Amygdala (tissue), 56 donors: Measurements from ENCODE around the gene ANKRD33.

ENCODE experiments used
- DNase-seq, 56 donors: peaks; one replicate each; lab custom pipeline; 2025; lab: John Stamatoyannopoulos, UW

The ANKRD33 gene

DNA sequence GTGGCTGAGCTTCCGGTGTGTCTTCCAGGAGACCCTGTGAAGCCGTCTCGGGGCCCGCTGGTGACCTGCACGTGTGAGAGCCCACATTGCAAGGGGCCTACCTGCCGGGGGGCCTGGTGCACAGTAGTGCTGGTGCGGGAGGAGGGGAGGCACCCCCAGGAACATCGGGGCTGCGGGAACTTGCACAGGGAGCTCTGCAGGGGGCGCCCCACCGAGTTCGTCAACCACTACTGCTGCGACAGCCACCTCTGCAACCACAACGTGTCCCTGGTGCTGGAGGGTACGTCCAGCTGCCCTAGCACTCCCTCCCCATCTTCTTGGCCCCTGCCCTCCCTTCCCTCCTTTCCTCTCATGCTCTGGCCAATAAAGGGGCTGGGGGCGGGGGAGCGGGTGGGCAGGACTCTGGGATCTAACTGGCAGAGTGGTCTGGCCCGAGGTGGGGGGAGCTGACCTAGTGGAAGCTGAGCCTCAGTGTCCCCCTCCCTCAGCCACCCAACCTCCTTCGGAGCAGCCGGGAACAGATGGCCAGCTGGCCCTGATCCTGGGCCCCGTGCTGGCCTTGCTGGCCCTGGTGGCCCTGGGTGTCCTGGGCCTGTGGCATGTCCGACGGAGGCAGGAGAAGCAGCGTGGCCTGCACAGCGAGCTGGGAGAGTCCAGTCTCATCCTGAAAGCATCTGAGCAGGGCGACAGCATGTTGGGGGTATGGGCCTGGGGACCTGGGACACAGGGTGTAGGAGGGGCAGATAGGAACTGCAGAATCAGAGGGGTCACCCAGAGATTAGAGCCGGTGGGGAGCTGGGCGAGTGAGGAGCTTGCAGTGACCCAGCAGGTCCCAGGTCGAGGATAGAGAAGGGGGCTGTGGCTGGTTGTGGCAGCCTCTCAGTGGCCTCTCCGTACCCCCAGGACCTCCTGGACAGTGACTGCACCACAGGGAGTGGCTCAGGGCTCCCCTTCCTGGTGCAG is 25.4 kb downstream of the ANKRD33 start:
- no peak for DNase-seq

DNA sequence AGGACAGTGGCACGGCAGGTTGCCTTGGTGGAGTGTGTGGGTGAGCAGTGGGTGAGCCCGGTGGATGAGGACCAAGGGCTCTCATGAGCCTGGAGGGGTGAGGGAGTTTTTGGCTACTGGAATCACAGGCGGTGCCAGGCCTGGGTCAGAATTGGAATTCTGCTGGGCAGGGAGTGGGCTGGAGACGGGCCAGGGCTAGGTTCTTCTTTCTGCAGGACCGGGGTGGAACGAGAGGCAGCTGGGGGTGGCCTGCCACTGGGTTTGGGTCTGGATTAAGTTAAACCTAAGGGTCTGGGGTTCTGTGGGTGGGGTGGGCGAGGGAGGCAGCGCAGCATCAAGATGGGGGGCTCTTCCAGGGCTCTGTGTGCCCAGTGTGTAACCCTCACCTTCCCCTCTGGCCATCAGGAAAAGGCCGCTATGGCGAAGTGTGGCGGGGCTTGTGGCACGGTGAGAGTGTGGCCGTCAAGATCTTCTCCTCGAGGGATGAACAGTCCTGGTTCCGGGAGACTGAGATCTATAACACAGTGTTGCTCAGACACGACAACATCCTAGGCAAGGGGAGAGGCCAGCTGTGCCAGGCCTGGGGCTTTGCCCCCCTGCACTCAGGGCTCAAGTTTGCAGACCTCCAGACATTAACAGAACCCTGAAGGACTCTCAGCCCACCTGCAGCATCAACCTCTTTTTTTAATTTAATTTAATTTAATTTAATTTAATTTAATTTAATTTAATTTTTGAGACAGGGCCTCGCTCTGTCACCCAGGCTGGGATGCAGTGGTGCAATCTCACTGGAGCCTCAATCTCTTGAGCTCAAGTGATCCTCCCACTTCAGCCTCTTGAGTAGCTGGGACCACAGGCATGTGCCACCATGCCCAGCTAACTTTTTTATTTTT is 26.4 kb downstream of the ANKRD33 start:
- DNase-seq, result no peak

- no peak for DNase-seq
These were observed 27.2 kb downstream of the ANKRD33 start for GRCh38 chr12:51915003-51915625.

DNA sequence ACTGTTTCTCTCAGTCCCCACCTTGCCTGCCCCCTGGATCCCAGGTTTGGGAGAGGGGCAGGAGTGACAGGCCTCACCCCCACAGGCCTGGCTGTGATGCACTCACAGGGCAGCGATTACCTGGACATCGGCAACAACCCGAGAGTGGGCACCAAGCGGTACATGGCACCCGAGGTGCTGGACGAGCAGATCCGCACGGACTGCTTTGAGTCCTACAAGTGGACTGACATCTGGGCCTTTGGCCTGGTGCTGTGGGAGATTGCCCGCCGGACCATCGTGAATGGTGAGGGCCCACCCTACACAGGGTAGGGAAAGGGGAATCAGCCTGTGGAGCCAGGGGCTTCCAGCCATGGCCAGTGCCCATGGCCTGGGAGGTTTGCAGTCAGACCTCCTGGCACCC is 28.0 kb downstream of the ANKRD33 start:
- DNase-seq, result no peak

DNA sequence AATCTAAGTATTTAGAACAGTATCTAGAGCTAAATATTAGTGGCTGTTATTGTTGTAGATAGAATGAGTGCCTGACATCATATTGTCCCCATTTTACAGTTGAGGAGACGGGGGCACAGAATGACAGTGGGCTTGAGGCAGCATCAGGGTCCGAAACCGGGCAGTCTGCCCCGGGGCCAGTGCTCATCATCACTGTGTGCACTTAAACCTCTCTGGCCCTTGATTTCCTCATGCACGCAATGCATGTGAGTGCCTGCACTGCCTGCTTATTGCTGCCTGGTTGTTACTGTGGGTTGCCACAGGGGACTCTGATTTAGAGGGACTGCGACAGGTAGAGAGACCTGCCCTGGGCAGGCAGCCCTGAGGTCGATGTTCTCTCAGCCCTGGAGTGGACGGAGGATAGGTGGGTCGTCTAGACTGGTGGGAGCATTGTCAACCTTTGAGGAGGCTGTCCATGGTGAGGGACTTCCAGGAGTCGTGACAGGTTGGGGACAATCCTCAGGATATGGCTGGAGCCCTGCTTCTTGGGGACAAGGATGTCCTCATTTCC is 29.2 kb downstream of the ANKRD33 start:
- no peak for DNase-seq

DNA sequence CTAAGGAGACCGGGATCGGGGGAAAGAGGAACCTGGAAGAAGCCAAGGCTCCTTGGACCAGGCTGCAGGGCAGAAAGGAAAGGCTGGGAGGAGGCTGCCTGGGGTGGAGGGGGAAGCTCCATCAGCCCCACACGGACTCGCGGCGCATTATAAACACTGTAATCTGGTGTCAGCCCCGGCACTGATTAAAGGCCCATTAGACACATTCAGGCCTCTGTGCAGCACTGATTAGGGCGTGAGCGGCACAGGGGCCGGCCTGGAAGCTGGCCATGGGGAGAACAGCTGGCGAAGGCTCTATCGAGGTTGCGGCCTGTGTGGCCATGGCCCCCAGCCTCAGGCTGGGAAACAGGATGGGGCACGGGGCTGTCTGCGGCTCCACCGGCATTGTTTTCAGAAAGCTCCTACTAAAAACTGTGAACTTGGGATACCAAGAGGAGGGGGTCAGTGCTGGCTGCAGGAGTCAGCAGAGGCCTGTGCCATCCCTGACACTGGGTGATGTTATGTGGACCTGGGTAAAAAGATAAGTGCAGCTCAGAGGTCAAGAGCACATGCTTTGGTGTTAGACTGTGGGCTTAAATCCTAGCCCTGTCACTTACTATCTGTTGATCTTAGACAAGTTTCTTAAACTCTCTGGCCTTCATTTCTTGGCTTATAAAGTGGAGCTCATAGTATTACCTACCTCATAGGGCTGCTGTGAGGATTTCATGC is 30.0 kb downstream of the ANKRD33 start:
- no peak for DNase-seq

- no peak for DNase-seq
These were observed 32.1 kb downstream of the ANKRD33 start for GRCh38 chr12:51920046-51920445.

- DNase-seq, result no peak
These were observed 33.3 kb downstream of the ANKRD33 start for GRCh38 chr12:51921017-51921725.

DNA sequence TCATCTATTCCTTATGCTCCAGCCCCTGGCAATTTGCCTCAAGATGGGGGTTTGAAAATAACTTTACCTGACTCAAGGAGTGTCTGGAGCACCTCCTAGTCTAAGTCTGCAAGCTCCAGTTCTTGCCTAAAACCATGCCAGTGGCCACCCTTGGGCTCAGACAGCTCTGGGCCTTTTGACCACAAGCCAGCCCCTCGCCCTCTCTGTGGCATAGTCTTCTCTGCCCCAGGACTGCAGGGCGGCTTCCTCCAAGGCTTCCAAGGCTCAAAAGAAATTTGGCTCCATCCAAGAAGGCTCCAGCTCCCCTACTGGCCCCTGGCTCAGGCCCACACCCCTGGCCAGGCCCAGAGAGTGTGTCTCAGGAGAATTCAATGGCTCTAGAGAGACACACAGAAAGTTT is 34.2 kb downstream of the ANKRD33 start:
- DNase-seq, result no peak

- DNase-seq, result peak in 6 of 56 donors; percentile 3 to 31 (median 15)
These were observed 35.0 kb downstream of the ANKRD33 start for GRCh38 chr12:51922762-51923505.

GRCh38 chr12:51923506-51924365 is 35.8 kb downstream of the ANKRD33 start:
- DNase-seq, result peak in 6 of 56 donors; percentile 3 to 41 (median 11)

DNA sequence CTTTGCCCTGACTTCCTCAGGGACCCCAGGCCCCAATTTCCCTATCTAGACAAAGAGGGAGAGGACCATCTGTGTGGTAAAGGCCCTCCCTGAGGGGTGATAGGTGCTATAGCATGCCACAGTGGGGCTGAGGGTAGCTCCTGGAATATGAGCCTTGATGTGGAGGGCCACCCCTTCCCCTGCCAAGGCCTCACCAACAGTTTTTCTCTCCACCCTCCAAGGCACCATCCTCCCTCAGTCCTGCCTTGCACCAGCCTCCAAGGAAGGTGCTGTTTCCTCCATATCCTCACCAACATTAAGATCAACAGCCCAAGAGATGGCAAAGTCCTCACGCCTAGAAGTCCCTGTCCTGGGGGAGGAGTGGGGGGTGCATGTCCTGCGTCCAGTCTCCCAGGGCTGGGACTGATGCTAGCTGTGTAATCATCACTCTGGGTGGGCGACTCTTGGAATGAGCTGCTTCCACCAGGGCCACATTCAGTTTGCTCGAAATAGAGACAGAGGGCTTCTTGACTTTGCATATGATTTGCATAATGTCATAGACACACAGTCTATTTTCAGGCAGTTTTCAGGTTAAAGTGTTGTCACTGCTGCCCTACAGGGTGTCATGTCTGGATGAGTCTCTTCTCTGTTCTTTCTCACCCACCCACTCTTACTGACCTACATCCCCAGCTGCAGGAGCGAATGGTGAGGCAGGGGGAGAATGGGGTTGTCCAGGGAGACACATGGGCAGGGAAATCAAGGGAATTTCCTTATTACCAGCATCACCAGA is 36.8 kb downstream of the ANKRD33 start:
- no peak for DNase-seq

- DNase-seq, result no peak
These were observed 37.6 kb downstream of the ANKRD33 start for GRCh38 chr12:51925346-51926063.

- no peak for DNase-seq
These were observed 38.2 kb downstream of the ANKRD33 start for GRCh38 chr12:51926064-51926632.

DNA sequence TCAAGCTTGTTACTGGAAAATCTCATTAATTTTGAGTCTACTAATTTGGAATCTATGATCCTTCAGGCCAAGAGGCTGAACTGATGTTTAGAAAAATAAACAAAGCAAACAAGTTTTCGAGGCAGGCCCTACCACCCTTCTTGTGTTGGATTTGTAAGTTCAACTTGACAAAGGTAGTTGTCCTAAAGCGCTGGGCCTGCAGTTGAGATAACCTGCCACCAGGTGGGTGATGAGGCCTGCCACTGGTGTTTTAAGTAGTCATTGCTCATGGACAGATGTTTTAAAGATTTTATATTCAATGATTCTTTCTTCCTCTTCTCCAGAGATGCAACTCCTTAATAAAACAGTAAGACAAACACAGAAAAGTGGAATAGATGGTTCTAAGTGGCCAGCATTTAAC is 38.8 kb downstream of the ANKRD33 start:
- DNase-seq, result no peak
